HG02970 (cell line): ENCODE results near the gene FLT1.

Experiments
- ATAC-seq: cut with Tn5 transposase; IDR thresholded peaks from one replicate; pipeline ENCODE4 v1.9.1; 2021; ENCODE audit warnings: mild to moderate bottlenecking, moderate library complexity, moderate number of reproducible peaks; ENCODE audit not compliant: unreplicated experiment, low FRiP score

FLT1 gene, protein sequence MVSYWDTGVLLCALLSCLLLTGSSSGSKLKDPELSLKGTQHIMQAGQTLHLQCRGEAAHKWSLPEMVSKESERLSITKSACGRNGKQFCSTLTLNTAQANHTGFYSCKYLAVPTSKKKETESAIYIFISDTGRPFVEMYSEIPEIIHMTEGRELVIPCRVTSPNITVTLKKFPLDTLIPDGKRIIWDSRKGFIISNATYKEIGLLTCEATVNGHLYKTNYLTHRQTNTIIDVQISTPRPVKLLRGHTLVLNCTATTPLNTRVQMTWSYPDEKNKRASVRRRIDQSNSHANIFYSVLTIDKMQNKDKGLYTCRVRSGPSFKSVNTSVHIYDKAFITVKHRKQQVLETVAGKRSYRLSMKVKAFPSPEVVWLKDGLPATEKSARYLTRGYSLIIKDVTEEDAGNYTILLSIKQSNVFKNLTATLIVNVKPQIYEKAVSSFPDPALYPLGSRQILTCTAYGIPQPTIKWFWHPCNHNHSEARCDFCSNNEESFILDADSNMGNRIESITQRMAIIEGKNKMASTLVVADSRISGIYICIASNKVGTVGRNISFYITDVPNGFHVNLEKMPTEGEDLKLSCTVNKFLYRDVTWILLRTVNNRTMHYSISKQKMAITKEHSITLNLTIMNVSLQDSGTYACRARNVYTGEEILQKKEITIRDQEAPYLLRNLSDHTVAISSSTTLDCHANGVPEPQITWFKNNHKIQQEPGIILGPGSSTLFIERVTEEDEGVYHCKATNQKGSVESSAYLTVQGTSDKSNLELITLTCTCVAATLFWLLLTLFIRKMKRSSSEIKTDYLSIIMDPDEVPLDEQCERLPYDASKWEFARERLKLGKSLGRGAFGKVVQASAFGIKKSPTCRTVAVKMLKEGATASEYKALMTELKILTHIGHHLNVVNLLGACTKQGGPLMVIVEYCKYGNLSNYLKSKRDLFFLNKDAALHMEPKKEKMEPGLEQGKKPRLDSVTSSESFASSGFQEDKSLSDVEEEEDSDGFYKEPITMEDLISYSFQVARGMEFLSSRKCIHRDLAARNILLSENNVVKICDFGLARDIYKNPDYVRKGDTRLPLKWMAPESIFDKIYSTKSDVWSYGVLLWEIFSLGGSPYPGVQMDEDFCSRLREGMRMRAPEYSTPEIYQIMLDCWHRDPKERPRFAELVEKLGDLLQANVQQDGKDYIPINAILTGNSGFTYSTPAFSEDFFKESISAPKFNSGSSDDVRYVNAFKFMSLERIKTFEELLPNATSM (N-terminal part only)

DNA sequence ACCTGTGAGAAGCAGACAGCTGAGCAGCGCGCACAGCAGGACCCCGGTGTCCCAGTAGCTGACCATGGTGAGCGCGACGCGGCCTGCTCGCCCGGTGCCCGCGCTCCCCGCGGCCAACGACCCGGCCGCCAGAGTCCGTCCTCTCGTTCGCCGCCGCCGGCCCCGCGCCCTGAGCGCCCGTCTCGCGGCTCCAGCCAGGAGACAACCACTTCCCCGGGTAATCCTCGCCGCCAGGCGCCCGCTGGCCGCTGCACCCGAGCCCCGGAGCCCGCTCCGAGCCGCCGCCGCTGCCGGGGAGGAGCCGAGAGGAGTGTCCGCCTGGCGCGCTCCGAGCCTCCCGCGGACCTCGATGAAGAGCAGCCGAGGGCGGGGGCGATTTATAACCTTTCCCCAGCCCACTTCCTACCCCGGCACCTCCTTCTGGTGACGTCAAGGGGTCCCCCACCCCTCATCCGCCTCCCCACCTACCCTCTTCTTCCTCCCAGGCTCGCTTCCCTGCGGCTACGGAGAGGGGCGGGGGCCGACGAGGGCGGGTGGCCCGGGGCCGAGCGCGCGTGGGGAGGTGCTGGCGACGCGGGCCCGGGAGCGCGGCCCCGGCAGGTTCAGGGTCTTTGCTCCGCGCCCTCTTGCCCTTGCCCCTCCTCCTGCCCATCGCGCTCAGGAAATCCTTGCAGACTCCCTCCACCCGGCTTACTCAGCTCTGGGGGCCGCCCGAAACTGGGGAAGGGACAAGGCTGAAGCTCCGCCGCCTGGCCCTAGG is at the start of gene FLT1:
Gene FLT1, minus strand, starts transcription at position 351 of the 760 bp plus-strand sequence. Its CDS starts 285 bp downstream, at position 66.
- ATAC-seq, result no peak

DNA sequence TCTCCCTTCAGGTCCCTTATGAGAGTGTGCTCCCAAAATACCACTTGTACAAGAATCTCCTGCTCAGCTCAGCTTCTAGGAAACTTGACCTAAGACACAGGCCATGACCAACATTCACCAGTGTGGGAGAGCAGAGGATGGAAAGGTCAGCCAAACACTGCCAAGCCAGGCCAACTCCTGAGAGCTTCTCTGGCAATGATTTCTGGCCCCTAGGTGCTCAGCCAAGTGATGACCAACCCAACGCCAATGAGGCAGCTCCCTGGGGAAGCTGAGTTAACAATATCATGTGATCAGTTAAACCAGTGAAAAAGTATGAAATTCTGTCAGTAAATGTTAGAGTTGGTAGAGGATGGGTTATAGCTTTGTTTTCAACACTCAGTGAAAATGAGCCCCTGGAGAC is 49.1 kb upstream of the FLT1 start:
- ATAC-seq, result no peak

DNA sequence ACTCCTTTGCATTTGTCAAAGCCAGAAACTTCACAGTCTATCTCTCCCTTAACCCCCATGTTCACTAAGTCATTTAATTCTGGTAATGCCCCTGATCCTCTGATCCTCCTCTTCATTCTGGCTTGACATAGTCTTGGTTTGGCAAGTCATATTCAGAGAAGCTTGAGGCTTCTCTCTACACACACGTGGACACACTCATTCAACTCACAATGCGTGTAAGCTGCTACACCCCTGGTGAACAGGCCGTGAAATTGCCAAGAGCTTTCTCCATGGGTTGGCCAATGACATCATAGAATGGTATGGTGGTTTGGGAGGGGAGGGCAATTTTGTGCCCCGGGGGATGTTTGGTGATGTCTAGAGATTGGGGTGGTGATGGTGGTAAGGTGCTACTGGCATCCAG is 47.9 kb upstream of the FLT1 start:
- ATAC-seq, result no peak

DNA sequence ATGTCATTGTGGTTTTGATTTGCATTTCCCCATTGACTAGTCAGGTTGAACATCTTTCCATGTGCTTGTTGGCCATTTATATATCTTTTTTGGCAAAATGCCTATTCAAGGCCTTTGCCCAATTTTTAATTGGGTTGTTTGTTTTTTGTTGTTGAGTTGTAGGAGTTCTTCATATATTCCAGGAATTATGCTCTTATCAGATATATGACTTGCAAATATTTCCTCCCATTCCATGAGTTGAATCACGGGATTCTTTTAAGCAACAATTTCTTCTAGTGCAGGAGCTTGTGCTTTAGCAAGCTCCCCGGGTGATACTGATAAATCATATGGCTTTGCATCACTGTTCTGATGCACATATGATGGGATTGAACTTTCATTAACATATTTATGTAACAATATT is 47.0 kb upstream of the FLT1 start:
- ATAC-seq, result no peak

DNA sequence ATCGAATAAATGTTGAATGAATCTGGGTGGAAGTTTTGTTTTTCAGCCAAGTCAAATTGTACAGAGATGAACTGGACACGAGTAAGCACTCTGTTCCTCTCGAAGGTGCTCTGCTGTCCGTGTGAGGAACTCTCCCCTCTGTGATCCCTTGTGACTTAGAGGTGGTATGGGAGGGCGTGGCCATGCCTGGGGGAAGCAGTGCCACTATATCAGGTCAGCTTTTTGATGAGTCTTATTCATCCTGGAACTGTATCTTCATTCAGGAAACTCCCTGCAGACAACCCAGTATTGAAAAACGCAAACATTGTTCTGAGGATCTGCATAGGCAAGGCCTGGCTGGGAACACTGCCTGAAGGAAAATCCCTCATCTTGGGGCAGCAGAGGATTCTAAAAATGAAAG is 45.7 kb upstream of the FLT1 start:
- ATAC-seq, result no peak

DNA sequence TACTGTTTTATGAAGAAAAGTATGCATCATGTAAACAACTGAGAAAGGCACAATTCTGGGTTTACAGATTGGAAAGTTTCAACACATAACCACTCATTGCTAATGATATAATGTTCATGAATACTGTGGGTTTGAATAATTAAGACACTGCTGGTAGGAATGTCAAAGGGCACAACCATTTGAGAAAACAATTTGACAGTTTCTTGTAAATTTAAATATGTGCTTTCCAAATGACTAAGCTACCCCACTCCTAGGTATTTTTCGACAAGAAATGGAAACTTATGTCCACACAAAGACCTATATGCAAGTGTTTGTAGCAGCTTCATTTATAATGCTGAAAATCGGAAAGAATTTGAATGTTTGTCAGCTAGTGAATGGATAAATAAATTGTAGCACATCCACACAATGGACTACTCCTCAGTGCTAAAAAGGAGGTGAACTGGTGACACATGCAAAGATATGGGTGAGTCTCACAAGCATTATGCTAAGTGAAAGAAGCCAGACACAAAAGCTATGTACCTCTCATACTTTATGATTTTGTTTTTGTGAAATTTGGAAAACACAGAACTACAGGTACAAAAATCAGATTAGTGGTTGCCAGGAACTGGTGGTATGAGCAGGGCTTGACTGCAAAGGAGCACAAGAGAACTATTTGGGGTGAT is 44.8 kb upstream of the FLT1 start:
- no peak for ATAC-seq

DNA sequence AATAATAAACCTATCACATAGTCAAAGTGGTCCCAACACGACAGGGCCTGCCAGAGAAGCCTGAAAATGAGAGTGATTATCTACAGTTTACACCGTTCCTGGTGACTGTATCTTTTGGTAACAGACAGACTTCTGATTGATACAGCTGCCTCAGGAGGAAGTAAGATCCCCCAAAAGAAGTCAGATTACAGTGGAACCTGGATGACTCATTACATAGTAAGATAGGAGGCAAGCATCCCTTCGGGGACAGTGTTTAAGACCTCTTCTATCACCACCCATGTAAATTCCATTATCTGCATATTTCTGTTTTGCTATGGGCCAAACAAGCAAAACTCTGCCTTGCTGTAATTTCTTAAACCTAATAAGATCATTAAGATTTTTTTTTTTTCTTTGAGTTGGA is 44.0 kb upstream of the FLT1 start:
- ATAC-seq, result no peak

DNA sequence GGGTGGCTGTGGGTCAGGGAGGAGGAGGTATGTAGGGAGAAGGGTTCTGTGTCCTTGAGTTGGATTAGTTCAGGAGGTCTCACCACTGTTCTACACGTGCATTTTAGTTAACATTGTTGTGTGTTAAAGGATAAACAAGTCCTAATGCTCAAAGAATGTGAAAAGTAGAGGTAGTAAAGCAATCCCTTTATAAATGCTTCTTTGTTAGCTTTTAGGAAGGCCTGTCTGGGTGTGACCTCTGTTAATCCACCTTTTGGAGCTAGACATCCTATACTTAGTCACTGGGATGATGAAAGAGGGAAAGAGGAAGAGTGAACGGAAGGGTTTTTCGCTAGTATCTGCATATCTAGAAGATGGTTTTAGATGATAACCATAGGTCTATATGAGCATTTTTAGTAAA is 42.2 kb upstream of the FLT1 start:
- ATAC-seq, result no peak

DNA sequence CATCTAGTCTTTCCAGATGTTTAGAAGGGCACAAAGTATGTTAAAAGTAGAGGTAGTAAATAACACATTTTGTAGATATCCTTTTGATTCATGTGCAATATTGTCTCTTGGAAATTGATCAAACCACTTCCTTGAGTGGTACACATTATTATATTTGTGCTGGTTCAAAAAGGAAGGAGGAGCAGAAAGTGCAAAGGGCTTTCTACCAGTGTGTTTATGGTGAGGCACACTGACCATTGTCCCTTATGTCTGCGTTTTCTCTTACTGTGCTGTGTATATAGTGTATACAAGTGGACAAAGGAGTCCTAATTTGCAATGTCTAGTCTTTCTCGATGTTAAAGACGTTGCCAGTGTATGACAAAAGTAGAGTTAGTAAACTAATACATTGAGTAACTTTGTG is 41.4 kb upstream of the FLT1 start:
- no peak for ATAC-seq

DNA sequence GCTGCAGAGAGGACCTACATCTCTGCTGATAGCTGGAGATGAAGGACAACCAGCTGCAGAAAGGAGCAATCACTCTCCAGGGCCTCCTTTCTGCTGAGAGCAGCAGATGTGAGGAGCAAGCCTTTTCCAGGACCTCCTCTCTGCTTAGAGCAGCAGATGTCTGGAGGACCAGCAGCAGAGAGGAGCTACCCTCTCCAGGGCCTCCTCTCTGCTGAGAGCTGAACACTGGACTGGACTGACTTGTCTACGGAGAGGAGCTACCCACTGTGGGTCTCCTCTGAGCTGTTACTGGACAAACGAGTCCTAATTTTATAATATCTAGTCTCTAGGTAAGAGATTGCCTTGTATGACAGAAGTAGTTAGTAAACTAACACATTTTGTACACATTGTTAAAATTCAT is 40.8 kb upstream of the FLT1 start:
- ATAC-seq, result no peak

DNA sequence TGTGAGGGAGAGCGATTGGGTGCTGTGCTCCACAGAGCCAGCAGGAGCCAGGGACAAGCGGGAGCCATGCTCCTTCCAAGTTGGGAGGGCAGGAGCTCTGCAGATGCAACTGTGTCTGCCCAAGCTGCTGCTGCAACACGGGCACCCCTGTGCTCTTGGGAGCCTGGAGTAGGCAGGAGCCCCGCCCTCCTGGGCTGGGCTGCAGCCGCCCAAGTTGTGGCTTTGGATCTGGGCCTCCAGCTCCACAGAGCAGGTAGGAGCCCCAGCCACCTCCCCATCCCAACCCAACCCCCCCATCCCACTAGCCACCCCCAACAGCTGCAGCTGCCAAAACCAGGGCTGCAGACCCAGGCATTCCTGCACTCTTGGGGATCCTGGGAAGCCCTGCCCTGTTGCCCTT is 39.9 kb upstream of the FLT1 start:
- no peak for ATAC-seq

DNA sequence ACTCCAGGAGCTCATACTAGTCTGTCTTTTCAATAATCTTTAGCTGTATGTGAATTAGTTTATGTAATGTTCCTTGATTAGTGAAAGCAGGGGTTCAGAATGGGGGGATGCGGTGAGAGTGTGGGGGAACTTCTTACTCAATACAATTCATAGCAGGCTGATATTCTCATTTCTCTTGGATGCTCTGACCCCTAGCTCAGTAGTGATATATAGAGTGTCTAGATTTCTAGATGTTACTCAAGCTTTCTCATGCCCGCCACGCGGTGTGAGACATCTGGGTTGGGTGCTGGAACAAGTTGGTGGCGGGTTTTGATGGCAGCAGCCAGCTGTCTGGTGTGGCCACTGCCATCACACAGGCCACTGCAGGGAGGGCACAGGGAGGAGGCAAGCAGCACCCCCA is 39.3 kb upstream of the FLT1 start:
- ATAC-seq, result no peak

DNA sequence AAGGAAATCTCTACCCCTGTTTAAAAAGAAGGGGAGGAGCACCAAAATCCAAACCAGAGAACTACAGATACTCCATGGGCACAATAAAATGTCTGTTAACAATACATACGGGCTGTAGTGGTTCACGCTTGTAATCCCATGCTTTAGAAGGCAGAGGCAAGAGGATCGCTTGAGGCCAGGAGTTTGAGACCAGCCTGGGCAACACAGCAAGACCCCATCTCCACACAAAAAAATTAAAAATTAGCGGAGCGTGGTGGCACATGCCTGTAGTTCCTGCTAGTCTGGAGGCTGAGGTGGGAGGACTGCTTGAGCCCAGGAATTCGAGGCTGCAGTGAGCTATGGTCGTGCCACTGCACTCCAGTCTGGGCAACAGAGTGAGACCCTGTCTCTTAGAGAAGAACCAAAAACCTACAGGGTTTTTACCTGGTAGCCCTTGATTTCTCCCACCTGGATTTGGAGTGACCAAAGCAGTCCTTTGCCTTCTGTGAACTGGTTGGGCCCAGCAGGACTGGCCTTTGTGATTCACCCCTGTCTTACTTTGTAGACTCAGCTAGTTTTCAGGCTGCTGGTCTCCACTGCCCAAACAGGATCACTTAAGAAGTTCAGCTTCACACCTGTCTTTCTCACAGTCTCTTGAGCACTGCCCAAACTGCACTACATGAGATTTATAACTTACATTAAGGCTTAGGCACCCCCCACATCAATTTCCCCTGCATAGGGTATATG is 38.7 kb upstream of the FLT1 start:
- no peak for ATAC-seq

DNA sequence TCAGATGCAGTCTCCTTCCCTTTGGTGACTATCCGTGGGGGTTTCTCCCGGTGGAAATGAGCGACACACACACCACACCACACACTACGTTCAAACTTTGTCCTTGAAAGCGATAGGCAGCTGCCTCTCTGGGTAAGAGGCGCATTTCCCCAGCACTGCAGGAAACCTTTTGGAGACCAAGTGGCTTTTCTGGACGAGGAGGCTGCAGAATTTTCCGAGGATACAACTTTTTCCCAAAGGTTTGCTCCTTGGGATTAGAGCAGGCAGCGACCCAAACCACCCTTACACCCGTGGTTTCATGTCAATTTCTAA is 38.2 kb upstream of the FLT1 start:
- no peak for ATAC-seq

DNA sequence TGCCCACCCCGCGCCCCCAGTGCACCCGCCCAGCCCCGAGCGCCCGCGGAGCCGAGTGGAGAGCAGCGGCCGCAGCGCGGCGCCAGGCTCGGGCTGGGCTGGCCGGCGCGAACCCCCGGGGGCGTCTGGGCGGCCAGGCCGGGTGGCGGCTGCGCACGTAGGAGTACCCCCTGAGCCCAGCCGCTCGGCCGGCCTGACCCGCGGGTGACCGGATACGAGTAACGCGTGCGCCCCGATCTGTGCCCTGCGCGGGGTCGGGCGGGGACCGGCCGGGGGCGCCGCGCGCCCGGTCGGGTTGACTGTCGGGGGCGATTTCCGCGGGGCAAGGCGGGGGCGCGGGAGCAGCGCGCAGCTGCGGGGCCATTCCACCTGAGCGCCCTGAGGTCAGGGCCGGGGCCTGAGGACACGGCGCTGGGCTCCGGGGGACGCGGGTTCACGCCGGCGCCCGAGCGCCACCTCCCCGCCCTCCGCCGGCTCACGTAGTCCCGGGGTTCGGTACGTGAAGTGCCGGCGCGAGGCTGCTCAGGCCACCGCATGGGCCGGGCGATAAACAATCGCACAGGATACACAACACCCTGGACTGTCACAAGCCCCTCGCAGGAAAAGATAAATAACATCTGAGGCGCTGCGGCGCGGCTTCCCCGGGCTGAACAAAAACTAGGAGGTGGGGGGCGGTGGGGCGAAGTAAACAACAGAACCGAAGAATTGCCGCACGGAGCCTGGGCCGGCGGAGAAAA is 37.6 kb upstream of the FLT1 start:
- no peak for ATAC-seq

DNA sequence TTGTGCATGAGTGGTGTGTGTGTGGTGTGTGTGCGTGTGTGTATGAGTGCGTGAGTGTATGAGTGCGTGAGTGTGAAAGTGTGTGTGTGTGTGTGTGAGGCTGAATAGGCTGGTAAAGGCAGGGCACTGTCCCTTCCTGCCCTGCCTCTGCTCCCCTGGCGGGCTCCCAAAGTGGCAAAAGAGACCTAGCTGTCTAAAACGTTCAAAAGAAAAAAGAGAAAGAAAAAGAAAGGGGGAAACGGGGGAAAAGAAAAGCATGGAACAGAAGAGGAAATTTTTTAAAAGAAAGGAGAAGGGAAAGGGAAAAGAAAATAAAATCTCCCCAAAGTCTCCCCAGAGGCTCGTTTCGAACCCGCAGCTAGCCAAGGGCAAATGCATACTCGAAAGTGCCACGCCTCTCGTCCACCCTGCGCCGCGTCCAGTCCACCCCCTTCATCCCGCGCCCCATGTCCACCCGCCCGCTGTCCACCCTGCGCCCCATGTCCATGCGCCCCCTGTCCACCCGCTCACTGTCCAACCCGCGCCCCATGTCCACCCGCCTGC is 37.0 kb upstream of the FLT1 start:
- no peak for ATAC-seq

DNA sequence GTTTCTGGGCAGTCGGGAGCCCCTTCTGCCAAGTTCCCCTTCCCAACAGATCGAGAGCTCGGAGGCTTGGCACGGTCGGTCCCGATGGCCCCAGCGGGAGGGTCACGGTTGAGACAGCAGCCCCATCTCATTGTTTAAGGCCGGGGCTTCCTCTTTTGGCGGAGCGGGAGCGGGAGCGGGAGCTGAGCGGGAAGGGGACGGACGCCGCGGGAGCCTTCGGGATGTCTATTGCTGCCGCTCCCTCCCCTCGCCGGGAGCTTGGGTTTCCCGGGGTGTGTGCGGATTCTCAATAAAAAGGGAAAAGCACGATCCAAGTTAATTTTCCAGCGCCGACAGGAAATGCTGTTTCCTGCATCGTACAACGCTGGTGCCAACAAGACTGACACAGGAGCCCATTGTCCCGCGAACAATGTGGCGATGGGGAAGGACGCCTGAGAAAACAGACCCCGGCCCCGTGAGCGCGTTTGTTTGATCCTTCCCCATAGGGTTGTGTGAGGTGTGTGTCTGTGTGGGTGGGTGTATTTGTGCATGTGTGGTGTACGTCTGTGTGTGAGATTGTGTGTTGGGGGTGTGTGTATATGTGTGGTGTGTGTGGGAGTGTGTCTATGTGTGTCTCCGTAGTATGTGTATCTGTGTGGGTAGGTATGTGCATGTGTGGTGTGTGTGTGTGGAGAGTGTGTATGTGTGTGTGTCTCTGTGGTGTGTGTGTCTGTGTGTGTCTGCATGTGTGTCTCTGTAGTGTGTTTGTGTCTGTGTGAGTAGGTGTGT is 36.3 kb upstream of the FLT1 start:
- ATAC-seq, result no peak

DNA sequence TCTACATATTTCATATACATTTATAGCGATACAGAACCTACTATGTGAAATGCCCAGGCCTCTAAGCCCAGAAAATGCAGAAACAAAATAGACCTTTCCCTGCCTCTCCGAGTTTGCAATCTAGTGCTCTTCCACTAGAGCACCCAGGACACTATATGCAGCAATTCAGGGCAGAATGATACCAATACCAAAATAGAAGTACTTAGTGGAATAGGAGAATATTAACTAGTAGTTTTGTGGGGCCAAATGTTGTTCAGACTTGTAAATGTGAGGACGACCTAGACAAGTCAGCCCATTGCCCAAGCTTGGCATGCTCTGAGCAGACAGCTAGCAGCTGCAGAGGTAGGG is 35.8 kb upstream of the FLT1 start:
- ATAC-seq, result no peak
